Keratinocyte (primary cell): ENCODE data around the gene CCDC33.

Source experiments
- CTCF ChIP-seq, 3 experiments: IDR thresholded peaks in 1 of 3; conservative IDR thresholded peaks in 1 of 3; optimal IDR thresholded peaks in 1 of 3; 2 replicates in 2 of 3; 3 replicates in 1 of 3; pipeline versions ENCODE3 to v1.5.1; 2011; ENCODE audit warnings: low read length in 3 of 3, mild to moderate bottlenecking in 3 of 3, moderate library complexity in 2 of 3, control low read depth in 1 of 3, inconsistent platforms in 1 of 3; ENCODE audit not compliant: insufficient read depth in 2 of 3; ENCODE audit errors: extremely low read depth in 1 of 3
- EZH2 ChIP-seq: IDR thresholded peaks from one replicate; pipeline ENCODE4 v1.6.1; 2012; ENCODE audit warnings: inconsistent platforms, mild to moderate bottlenecking, low read length, moderate library complexity

- TF ChIP-seq CTCF (optimal IDR thresholded peaks at IDR 0.05 in 1 of 3, IDR thresholded peaks at IDR 0.05 in 1 of 3, conservative IDR thresholded peaks at IDR 0.05 in 1 of 3; ENCODE audit: extremely low read depth in 1 of 3, insufficient read depth in 2 of 3, low read length in 3 of 3) (no peak), EZH2 (no peak)
Measured at GRCh38 chr15:74211656-74212055, 24.5 kb upstream of the CCDC33 start.
